Osteocyte (in vitro differentiated cells): ENCODE results near the gene TERT. TPM values are rescaled to one million over a fixed set of nuclear protein-coding genes. Genes with fewer than 3 reads are reported as not detected.

Experiments
- DNase-seq: peaks from one replicate; pipeline ENCODE4 v3.0.0; 2021; ENCODE audit warnings: mixed read lengths; ENCODE audit not compliant: unreplicated experiment; ENCODE audit errors: extremely low spot score
- H3K27ac Mint-ChIP-seq: one replicate; pipeline ENCODE4 v1.8.0; 2021; ENCODE audit warnings: mild to moderate bottlenecking, mixed read lengths; ENCODE audit not compliant: unreplicated experiment
- H3K27me3 Mint-ChIP-seq: one replicate; pipeline ENCODE4 v1.8.0; 2021; ENCODE audit warnings: mixed read lengths; ENCODE audit not compliant: unreplicated experiment
- H3K36me3 Mint-ChIP-seq: one replicate; pipeline ENCODE4 v1.8.0; 2021; ENCODE audit warnings: mixed read lengths; ENCODE audit not compliant: unreplicated experiment
- H3K4me1 Mint-ChIP-seq: one replicate; pipeline ENCODE4 v1.8.0; 2021; ENCODE audit warnings: mixed read lengths; ENCODE audit not compliant: unreplicated experiment
- H3K4me3 Mint-ChIP-seq: one replicate; pipeline ENCODE4 v1.8.0; 2021; ENCODE audit warnings: mild to moderate bottlenecking, moderate library complexity, mixed read lengths; ENCODE audit not compliant: unreplicated experiment
- H3K9me3 Mint-ChIP-seq: one replicate; pipeline ENCODE4 v1.8.0; 2021; ENCODE audit warnings: mixed read lengths; ENCODE audit not compliant: unreplicated experiment
- CTCF ChIP-seq: fragments of 200-600 bp; sonication (generic); IDR thresholded peaks from 2 replicates; pipeline ENCODE4 v1.5.0; 2021; ENCODE audit warnings: antibody characterized with exemption, mild to moderate bottlenecking, moderate library complexity
- total RNA-seq: library from RNA; stranded (reverse); gene quantifications from 2 replicates; pipeline ENCODE4 v1.2.1, GENCODE V29; 2021

The TERT gene
- total RNA-seq, 1 donor from 2014 or later: not detected

- peaks cover 7% of the 10 kb centered on the region for H3K9me3 Mint-ChIP-seq
- H3K4me3 Mint-ChIP-seq: no peak overlapping the region
- no peak for DNase-seq
- no peak overlapping the region for H3K27ac Mint-ChIP-seq
- TF ChIP-seq CTCF: no peak
- H3K4me1 Mint-ChIP-seq: no peaks in the 10 kb centered on the region
- H3K27me3 Mint-ChIP-seq: no peaks in the 10 kb centered on the region
- H3K36me3 Mint-ChIP-seq: no peaks in the 10 kb centered on the region
Observed at GRCh38 chr5:1239505-1240251, 55.2 kb downstream of the TERT start.

GRCh38 chr5:1235838-1236237 lies 59.0 kb downstream of the TERT start:
- no peak for TF ChIP-seq CTCF
- no peak overlapping the region for H3K27ac Mint-ChIP-seq
- no peaks in the 10 kb centered on the region for H3K36me3 Mint-ChIP-seq
- DNase-seq: no peak
- H3K9me3 Mint-ChIP-seq: peaks cover 7% of the 10 kb centered on the region
- H3K27me3 Mint-ChIP-seq: no peaks in the 10 kb centered on the region
- H3K4me1 Mint-ChIP-seq: no peaks in the 10 kb centered on the region
- no peak overlapping the region for H3K4me3 Mint-ChIP-seq

GRCh38 chr5:1235379-1235778 lies 59.5 kb downstream of the TERT start:
- H3K4me1 Mint-ChIP-seq: no peaks in the 10 kb centered on the region
- H3K27me3 Mint-ChIP-seq: no peaks in the 10 kb centered on the region
- no peak for TF ChIP-seq CTCF
- H3K4me3 Mint-ChIP-seq: no peak overlapping the region
- no peak for DNase-seq
- no peak overlapping the region for H3K27ac Mint-ChIP-seq
- H3K36me3 Mint-ChIP-seq: no peaks in the 10 kb centered on the region
- H3K9me3 Mint-ChIP-seq: peaks cover 7% of the 10 kb centered on the region

- no peaks in the 10 kb centered on the region for H3K4me1 Mint-ChIP-seq
- no peak for DNase-seq
Observed at GRCh38 chr5:1232780-1233179, 62.1 kb downstream of the TERT start.

More at GRCh38 chr5:1232780-1233179, 62.1 kb downstream of the TERT start:
- TF ChIP-seq CTCF: no peak
- Mint-ChIP-seq H3K4me3 (no peak overlapping the region), H3K9me3 (peaks cover 7% of the 10 kb centered on the region), H3K27me3 (no peaks in the 10 kb centered on the region), H3K36me3 (no peaks in the 10 kb centered on the region), H3K27ac (no peak overlapping the region)
